Sciatic nerve (tissue), 2 donors: ENCODE results near the gene LPAR3. TPM values are rescaled to one million over a fixed set of nuclear protein-coding genes. Genes with fewer than 3 reads are reported as not detected.

Source experiments
- ATAC-seq: fragments of 200-7000 bp; cut with Tn5 transposase; one replicate; pipeline ENCODE4 v1.9.1; 2020; ENCODE audit warnings: mild to moderate bottlenecking, moderate library complexity
- DNase-seq: peaks from one replicate; pipeline ENCODE4 v3.0.0-alpha.2; 2020; ENCODE audit warnings: low spot score
- intact Hi-C: fragments of 100-400 bp; cut with DNase I; formaldehyde crosslinking; loops from one replicate; pipeline ENCODE4 v1.14.2; 2022
- total RNA-seq: library from RNA; stranded (reverse); fragmentation: NEBNext Ultra II Directional; extraction: Animal tissue kit (Norgen Biotek cat#: 25700); gene quantifications from one replicate; pipeline ENCODE4 v1.2.1, GENCODE V29; 2021
- donor health status: DM: no; HTN: no; CAD: no.
- donor health status: DM: no; HTN: no; CAD: no.

The LPAR3 gene
- total RNA-seq, 1 donor from 2014 or later, result 0.36 TPM

- intact Hi-C loops, result no loop called here
- peak; percentile 25 for ATAC-seq
- no peak for DNase-seq
Measured at GRCh38 chr1:84763912-84764680, 128.9 kb downstream of the LPAR3 start.

- ATAC-seq (no peak), DNase-seq (no peak)
- intact Hi-C loops, result no loop called here
Measured at GRCh38 chr1:84762664-84763063, 130.3 kb downstream of the LPAR3 start.

Other genes with a start within 250 kb of the LPAR3 start
- gene SSX2IP, start 202.7 kb downstream of the LPAR3 start, total RNA-seq, result 10.9 TPM
- 6.5 TPM for gene MCOLN2, start 103.9 kb upstream of the LPAR3 start, total RNA-seq
- 11.2 TPM for gene MCOLN3, start 155.3 kb upstream of the LPAR3 start, total RNA-seq